Stomach (tissue), 9 donors: ENCODE measurements around the gene SPPL2A. TPM values are rescaled to one million over a fixed set of nuclear protein-coding genes. Genes with fewer than 3 reads are reported as not detected.
A peak's percentile ranks its signal among the peaks of the same experiment; 100 is the strongest.

ENCODE experiments used
- DNase-seq, 2 donors: peaks; one replicate each; pipeline versions ENCODE4 v3.0.0 to v3.0.0-alpha.2; 2013 to 2019
- H3K27ac ChIP-seq, 5 donors: fragments of 200-600 bp in 4 of 5; sonication (generic) in 4 of 5; one replicate each; pipeline ENCODE4 v1.5.1; 2013 to 2019; ENCODE audit warnings: mild to moderate bottlenecking in 1 of 5, moderate library complexity in 1 of 5
- H3K27me3 ChIP-seq, 3 donors: fragments of 200-600 bp; sonication (generic); one replicate each; pipeline ENCODE4 v1.5.1; 2017 to 2019; ENCODE audit warnings: mixed run types in 1 of 3
- H3K36me3 ChIP-seq, 4 donors: fragments of 200-600 bp; sonication (generic); 1 replicate in 3 of 4; 2 replicates in 1 of 4; pipeline ENCODE4 v1.5.1; 2016 to 2019
- H3K4me1 ChIP-seq, 4 donors: fragments of 200-600 bp; sonication (generic); one replicate each; pipeline ENCODE4 v1.5.1; 2016 to 2019
- H3K4me3 ChIP-seq, 4 donors: fragments of 200-600 bp; sonication (generic) in 3 of 4; one replicate each; pipeline ENCODE4 v1.5.1; 2016 to 2019; ENCODE audit warnings: mild to moderate bottlenecking in 1 of 4
- H3K9me3 ChIP-seq, 4 donors: fragments of 200-600 bp; sonication (generic); one replicate each; pipeline ENCODE4 v1.5.1; 2016 to 2019
- EP300 ChIP-seq: sonication (generic); formaldehyde crosslinking; IDR thresholded peaks from one replicate; pipeline ENCODE4 v1.6.1; 2017; ENCODE audit warnings: antibody characterized with exemption
- POLR2A ChIP-seq, 4 donors: fragments of 450-650 bp; IDR thresholded peaks; one replicate each; pipeline ENCODE4 v1.6.1; 2016; ENCODE audit warnings: antibody characterized with exemption in 4 of 4, control low read depth in 2 of 4, mild to moderate bottlenecking in 1 of 4, moderate library complexity in 1 of 4
- POLR2AphosphoS5 ChIP-seq, 3 donors: sonication (generic); formaldehyde crosslinking; IDR thresholded peaks; one replicate each; pipeline ENCODE4 v1.6.1; 2016; ENCODE audit warnings: antibody characterized with exemption in 3 of 3
- WGBS, 5 donors: extraction: QIAGEN DNeasy Blood & Tissue Kit in 3 of 5; methylation state at CpG; one replicate each; pipeline versions ENCODE4 v1.1.5 to v1.1.7; 2013 to 2018; 5-methylcytosine and 5-hydroxymethylcytosine counted together
- intact Hi-C: fragments of 100-400 bp; cut with DNase I; formaldehyde crosslinking; loops from one replicate; pipeline ENCODE4 v1.15.1; 2023; ENCODE audit warnings: low total_unique reads
- polyA plus RNA-seq, 3 donors: library from polyadenylated mRNA; stranded (reverse); fragments of 200-250 nt; gene quantifications; one replicate each; pipeline ENCODE4 v1.2.3, GENCODE V29; 2013
- total RNA-seq, 5 donors: library from RNA; depleted of rRNA; stranded (reverse); fragments of >200 nt; gene quantifications; one replicate each; pipeline versions ENCODE4 v1.1.0 to v1.2.3, GENCODE V29; 2014 to 2016
- TF ChIP-seq, protein P1 (sequence below), 7 experiments: fragments of 450-650 bp in 4 of 7; fragments of 200-600 bp in 3 of 7; sonication (generic) in 3 of 7; IDR thresholded peaks; one replicate each; pipeline ENCODE4 v1.5.1; 2016 to 2019; ENCODE audit warnings: antibody characterized with exemption in 7 of 7, control low read depth in 2 of 7, mild to moderate bottlenecking in 1 of 7
- donor health status: healthy with polysubstance abuse.
- donor health status: Bipolar disorder and iron deficiency.
- donor health status: healthy.

Gene SPPL2A
- total and polyA plus RNA-seq, 8 donors: 18.4 to 234 (median 32.0) TPM

- H3K27ac ChIP-seq: no peak overlapping the region
- TF ChIP-seq, protein P1, sequence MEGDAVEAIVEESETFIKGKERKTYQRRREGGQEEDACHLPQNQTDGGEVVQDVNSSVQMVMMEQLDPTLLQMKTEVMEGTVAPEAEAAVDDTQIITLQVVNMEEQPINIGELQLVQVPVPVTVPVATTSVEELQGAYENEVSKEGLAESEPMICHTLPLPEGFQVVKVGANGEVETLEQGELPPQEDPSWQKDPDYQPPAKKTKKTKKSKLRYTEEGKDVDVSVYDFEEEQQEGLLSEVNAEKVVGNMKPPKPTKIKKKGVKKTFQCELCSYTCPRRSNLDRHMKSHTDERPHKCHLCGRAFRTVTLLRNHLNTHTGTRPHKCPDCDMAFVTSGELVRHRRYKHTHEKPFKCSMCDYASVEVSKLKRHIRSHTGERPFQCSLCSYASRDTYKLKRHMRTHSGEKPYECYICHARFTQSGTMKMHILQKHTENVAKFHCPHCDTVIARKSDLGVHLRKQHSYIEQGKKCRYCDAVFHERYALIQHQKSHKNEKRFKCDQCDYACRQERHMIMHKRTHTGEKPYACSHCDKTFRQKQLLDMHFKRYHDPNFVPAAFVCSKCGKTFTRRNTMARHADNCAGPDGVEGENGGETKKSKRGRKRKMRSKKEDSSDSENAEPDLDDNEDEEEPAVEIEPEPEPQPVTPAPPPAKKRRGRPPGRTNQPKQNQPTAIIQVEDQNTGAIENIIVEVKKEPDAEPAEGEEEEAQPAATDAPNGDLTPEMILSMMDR (IDR thresholded peaks at IDR 0.05): no peak
- TF ChIP-seq POLR2A (IDR thresholded peaks at IDR 0.05) (no peak), EP300 (no peak), POLR2AphosphoS5 (IDR thresholded peaks at IDR 0.05) (no peak)
- H3K4me1 ChIP-seq: no peaks in the 10 kb centered on the region
- 83 to 95% (median 86%) methylated on average over 4 of the region's 4 CpGs for WGBS, 5 donors
- intact Hi-C loops: no loop called here
- H3K27me3 ChIP-seq: no peaks in the 10 kb centered on the region
- no peak for DNase-seq
- H3K36me3 ChIP-seq: peaks cover 25 to 100% (median 97%) of the 10 kb centered on the region in 4 donors
- H3K4me3 ChIP-seq: no peak overlapping the region
- H3K9me3 ChIP-seq: no peaks in the 10 kb centered on the region
Observed at GRCh38 chr15:50735156-50735555, 30.4 kb downstream of the SPPL2A start.

DNA sequence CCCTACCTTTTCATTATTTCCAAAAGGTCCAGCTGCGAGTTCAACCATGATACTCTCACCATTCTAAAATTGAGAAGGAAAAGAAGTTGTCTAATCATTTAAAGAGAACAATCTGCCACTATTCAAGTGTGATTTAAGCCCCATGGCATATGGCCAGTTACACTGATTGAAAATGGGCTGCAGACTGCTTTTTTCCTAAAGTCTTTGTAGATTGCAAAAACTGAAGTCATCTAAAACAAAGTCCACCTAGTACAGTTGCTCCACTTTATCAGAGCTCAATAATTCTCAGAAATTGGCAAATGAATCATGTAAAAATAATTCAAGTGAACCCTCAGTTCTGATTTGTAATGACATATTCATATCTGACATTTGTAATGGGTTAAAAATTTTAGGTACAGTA lies 39.2 kb downstream of the SPPL2A start:
- Histone ChIP-seq H3K36me3 (peaks cover 7 to 98% (median 96%) of the 10 kb centered on the region in 4 donors), H3K27me3 (no peaks in the 10 kb centered on the region), H3K4me1 (no peaks in the 10 kb centered on the region), H3K9me3 (no peaks in the 10 kb centered on the region), H3K4me3 (no peak overlapping the region), H3K27ac (no peak overlapping the region)
- TF ChIP-seq EP300: no peak
- no peak for TF ChIP-seq POLR2AphosphoS5 (IDR thresholded peaks at IDR 0.05)
- no peak for TF ChIP-seq POLR2A (IDR thresholded peaks at IDR 0.05)
- TF ChIP-seq, protein P1 (IDR thresholded peaks at IDR 0.05): no peak
- intact Hi-C loops: no loop called here
- DNase-seq: no peak
- WGBS, 5 donors: 85 to 100% (median 98%) methylated on average over 1 of the region's 1 CpG

- Histone ChIP-seq H3K9me3 (no peaks in the 10 kb centered on the region), H3K4me3 (no peak overlapping the region), H3K4me1 (no peaks in the 10 kb centered on the region), H3K27ac (no peak overlapping the region), H3K36me3 (peaks cover 18 to 85% (median 80%) of the 10 kb centered on the region in 4 donors), H3K27me3 (no peaks in the 10 kb centered on the region)
- 43 to 63% (median 48%) methylated on average over 1 of the region's 1 CpG for WGBS, 5 donors
- intact Hi-C loops: no loop called here
- DNase-seq: peak in 1 of 2 donors; percentile 6
- TF ChIP-seq POLR2A (IDR thresholded peaks at IDR 0.05) (no peak), POLR2AphosphoS5 (IDR thresholded peaks at IDR 0.05) (no peak)
- TF ChIP-seq, protein P1 (IDR thresholded peaks at IDR 0.05): no peak
Observed at GRCh38 chr15:50718700-50719125, 46.8 kb downstream of the SPPL2A start.

GRCh38 chr15:50712018-50712417 lies 53.5 kb downstream of the SPPL2A start:
- no peak overlapping the region for H3K4me3 ChIP-seq
- 63 to 85% (median 70%) methylated on average over 3 of the region's 3 CpGs for WGBS, 5 donors
- H3K9me3 ChIP-seq: no peaks in the 10 kb centered on the region
- DNase-seq: peak in 1 of 2 donors; percentile 32
- H3K27ac ChIP-seq: peak overlapping the region in 4 of 5 donors; percentile 30 to 50 (median 34)
- H3K36me3 ChIP-seq: peaks cover 7 to 50% (median 48%) of the 10 kb centered on the region in 4 donors
- H3K4me1 ChIP-seq: no peaks in the 10 kb centered on the region
- intact Hi-C loops: no loop called here
- no peaks in the 10 kb centered on the region for H3K27me3 ChIP-seq
- TF ChIP-seq, protein P1 (IDR thresholded peaks at IDR 0.05): no peak
- TF ChIP-seq POLR2AphosphoS5 (IDR thresholded peaks at IDR 0.05) (no peak), POLR2A (IDR thresholded peaks at IDR 0.05) (no peak), EP300 (no peak)
